Esophagus (tissue), 2 donors: Measurements from ENCODE around the gene ZNF217. TPM values are rescaled to one million over a fixed set of nuclear protein-coding genes. Genes with fewer than 3 reads are reported as not detected.
"Not testable (repeated sequence)": the region's sequence is repeated elsewhere in the genome, so short reads cannot be mapped to it uniquely, and the experiment has no call there.

ENCODE experiments used
- H3K27ac ChIP-seq, 2 donors: one replicate each; pipeline ENCODE4 v1.5.1; 2013; ENCODE audit warnings: low read depth in 2 of 2, mild to moderate bottlenecking in 2 of 2, inconsistent platforms in 1 of 2, low read length in 1 of 2, moderate library complexity in 1 of 2
- H3K27me3 ChIP-seq, 2 donors: one replicate each; pipeline ENCODE4 v1.6.1; 2013; ENCODE audit warnings: low read length in 2 of 2, control low read depth in 1 of 2, mild to moderate bottlenecking in 1 of 2; ENCODE audit not compliant: insufficient read depth in 2 of 2, control insufficient read depth in 1 of 2
- H3K36me3 ChIP-seq, 2 donors: one replicate each; pipeline ENCODE4 v1.6.1; 2013; ENCODE audit warnings: low read length in 1 of 2; ENCODE audit not compliant: control insufficient read depth in 2 of 2, insufficient read depth in 2 of 2
- H3K4me1 ChIP-seq, 2 donors: one replicate each; pipeline ENCODE4 v1.6.1; 2013; ENCODE audit warnings: low read length in 1 of 2; ENCODE audit not compliant: control insufficient read depth in 2 of 2, insufficient read depth in 2 of 2
- H3K4me3 ChIP-seq, 2 donors: one replicate each; pipeline ENCODE4 v1.5.1; 2013; ENCODE audit warnings: low read length in 2 of 2, mild to moderate bottlenecking in 2 of 2, low read depth in 1 of 2, moderate library complexity in 1 of 2
- H3K9me3 ChIP-seq, 2 donors: one replicate each; pipeline ENCODE4 v1.6.1; 2013; ENCODE audit warnings: mild to moderate bottlenecking in 2 of 2, low read depth in 1 of 2, low read length in 1 of 2, moderate library complexity in 1 of 2; ENCODE audit not compliant: control insufficient read depth in 2 of 2, insufficient read depth in 1 of 2
- WGBS, 2 donors: extraction: QIAGEN DNeasy Blood & Tissue Kit; methylation state at CpG; one replicate each; pipeline ENCODE4 v1.1.7; 2013; 5-methylcytosine and 5-hydroxymethylcytosine counted together
- polyA plus RNA-seq, 2 donors: library from polyadenylated mRNA; stranded (reverse); fragments of 200-250 nt; gene quantifications; one replicate each; pipeline ENCODE4 v1.2.3, GENCODE V29; 2013
- donor health status: healthy with polysubstance abuse.
- donor health status: Bipolar disorder and iron deficiency.

ZNF217 gene
- polyA plus RNA-seq, 2 donors: 8.2 to 9.0 TPM

GRCh38 chr20:53574259-53574789, 19.3 kb downstream of the ZNF217 start:
- Histone ChIP-seq H3K9me3 (no peaks in the 10 kb centered on the region), H3K27ac (no peak overlapping the region), H3K4me3 (no peak overlapping the region), H3K4me1 (no peaks in the 10 kb centered on the region), H3K27me3 (no peaks in the 10 kb centered on the region), H3K36me3 (peaks cover 5 to 27% of the 10 kb centered on the region in 2 donors)
- 85 to 88% methylated on average over 14 of the region's 14 CpGs for WGBS, 2 donors

DNA sequence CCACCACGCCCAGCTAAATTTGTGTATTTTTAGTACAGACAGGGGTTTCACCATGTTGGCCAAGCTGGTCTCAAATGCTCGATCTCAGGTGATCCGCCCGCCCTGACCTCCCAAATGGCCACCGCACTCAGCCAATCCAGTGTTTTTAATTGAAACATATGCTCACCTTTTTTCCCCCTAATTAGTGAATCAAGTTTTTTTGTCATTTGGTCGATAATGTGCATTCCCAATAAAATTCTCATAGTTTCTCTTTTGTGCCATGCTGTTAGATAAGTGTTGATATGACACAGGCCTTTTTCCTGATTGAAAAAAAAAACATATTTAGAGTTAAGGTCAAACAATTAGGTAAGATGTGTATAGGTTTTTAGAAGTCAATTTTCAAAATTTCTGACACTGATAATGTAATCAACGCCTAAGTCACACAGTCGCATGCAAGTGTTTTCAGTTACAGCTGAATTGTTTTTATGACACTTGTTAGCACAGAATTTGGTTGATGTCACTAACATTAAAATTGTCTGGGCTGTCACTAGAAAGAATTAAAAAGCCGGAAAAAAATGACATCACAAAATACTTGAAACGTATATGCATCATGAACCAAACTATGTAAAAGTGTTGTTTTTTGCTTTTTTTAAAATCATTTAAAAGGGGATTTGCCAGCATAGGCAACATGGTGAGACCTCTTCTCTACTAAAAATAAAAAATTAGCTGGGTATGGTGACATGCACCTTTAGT, 21.9 kb downstream of the ZNF217 start:
- Histone ChIP-seq H3K4me3 (no peak overlapping the region), H3K27me3 (no peaks in the 10 kb centered on the region), H3K4me1 (no peaks in the 10 kb centered on the region), H3K27ac (no peak overlapping the region), H3K36me3 (peaks cover 8 to 30% of the 10 kb centered on the region in 2 donors), H3K9me3 (no peaks in the 10 kb centered on the region)
- 92 to 96% methylated on average over 10 of the region's 10 CpGs for WGBS, 2 donors

DNA sequence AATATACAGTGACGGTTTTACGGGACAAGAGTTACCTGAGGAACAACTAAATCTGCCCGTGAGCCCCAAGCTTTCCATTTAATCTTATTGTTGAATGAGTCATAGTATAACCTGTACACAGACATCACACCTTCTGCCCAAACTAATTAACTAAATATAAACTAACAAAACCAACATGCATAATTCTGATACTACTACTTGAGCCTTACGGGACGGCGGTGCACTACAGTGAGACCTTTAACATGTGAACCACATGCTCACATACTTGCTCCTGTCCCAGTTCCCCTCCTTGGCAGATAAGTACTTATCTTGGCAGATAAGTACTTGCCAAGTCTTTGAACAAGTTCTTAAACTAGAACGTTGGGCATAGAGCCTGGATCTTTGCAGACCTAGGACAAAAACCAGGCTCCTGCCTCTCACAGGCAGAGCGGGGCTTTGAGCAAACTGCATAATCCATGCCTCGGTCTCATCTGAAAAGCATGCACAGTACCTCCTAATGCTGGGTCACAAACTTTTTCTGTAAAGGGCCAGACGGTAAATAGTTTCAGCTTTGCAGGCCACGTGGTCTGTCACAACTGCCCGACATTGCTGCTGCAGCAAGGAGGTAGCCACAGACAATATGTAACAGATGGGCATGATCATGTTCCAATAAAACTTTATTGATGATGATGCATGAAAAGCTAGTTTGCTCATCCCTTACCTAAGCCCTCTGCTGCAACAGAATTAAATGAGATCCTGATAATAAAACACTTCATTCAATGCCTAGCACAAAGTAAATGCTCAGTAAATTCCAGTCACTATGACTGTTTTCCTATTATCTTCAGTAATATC, 23.0 kb downstream of the ZNF217 start:
- Histone ChIP-seq H3K27ac (no peak overlapping the region), H3K27me3 (no peaks in the 10 kb centered on the region), H3K4me1 (no peaks in the 10 kb centered on the region), H3K9me3 (no peaks in the 10 kb centered on the region), H3K4me3 (no peak overlapping the region), H3K36me3 (peaks cover 6 to 25% of the 10 kb centered on the region in 2 donors)
- WGBS, 2 donors: 53 to 64% methylated on average over 12 of the region's 12 CpGs

GRCh38 chr20:53569606-53570307, 23.9 kb downstream of the ZNF217 start:
- 91 to 93% methylated on average over 7 of the region's 7 CpGs for WGBS, 2 donors
- H3K27me3 ChIP-seq: no peaks in the 10 kb centered on the region
- H3K36me3 ChIP-seq: peaks cover 6 to 18% of the 10 kb centered on the region in 2 donors
- no peak overlapping the region for H3K4me3 ChIP-seq
- peaks cover 0 to 2% of the 10 kb centered on the region in 2 donors for H3K4me1 ChIP-seq
- no peaks in the 10 kb centered on the region for H3K9me3 ChIP-seq
- H3K27ac ChIP-seq: no peak overlapping the region

- WGBS, 2 donors: 94 to 99% methylated on average over 2 of the region's 2 CpGs
- Histone ChIP-seq H3K36me3 (peaks cover 6 to 13% of the 10 kb centered on the region in 2 donors), H3K27ac (no peak overlapping the region), H3K4me3 (no peak overlapping the region), H3K9me3 (no peaks in the 10 kb centered on the region), H3K4me1 (peaks cover 0 to 2% of the 10 kb centered on the region in 2 donors), H3K27me3 (no peaks in the 10 kb centered on the region)
These were observed 24.6 kb downstream of the ZNF217 start for GRCh38 chr20:53569005-53569404.

- WGBS, 2 donors: 90% methylated on average over 8 of the region's 8 CpGs
- peaks cover 6 to 11% of the 10 kb centered on the region in 2 donors for H3K36me3 ChIP-seq
These were observed 25.3 kb downstream of the ZNF217 start for GRCh38 chr20:53568351-53568750.

DNA sequence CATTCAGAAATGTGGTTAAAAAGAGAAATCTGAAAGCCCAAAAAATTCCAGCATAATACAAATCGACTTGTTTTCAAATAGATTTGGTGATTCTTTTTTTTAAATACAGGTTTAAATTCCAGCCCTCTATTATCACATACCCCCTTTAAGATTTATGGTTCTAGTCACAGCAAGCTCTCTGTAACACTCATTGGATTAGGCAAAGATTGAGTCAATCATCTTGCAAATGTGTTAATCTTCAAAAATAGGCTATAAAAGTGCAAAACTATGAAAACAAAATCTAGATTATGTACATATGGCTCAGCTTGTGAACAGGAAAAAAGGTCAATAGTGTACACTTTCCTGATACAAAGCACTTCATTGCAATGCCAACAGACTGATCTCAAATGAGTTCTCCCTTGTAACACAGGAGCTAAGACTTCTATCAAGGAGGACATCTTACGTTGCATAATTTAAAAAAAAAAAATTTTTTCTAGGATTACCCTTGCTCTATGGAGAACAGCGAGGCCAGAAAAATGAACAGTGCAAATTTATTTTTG, 26.2 kb downstream of the ZNF217 start:
- no peak overlapping the region for H3K4me3 ChIP-seq
- H3K9me3 ChIP-seq: no peaks in the 10 kb centered on the region
- no peak overlapping the region for H3K27ac ChIP-seq
- no peaks in the 10 kb centered on the region for H3K27me3 ChIP-seq
- H3K36me3 ChIP-seq: peaks cover 6 to 11% of the 10 kb centered on the region in 2 donors
- WGBS, 2 donors: 93% methylated on average over 3 of the region's 3 CpGs
- H3K4me1 ChIP-seq: peaks cover 0 to 2% of the 10 kb centered on the region in 2 donors

More at GRCh38 chr20:53568351-53568750, 25.3 kb downstream of the ZNF217 start:
- H3K27ac ChIP-seq: no peak overlapping the region
- no peaks in the 10 kb centered on the region for H3K9me3 ChIP-seq
- no peaks in the 10 kb centered on the region for H3K27me3 ChIP-seq
- no peak overlapping the region for H3K4me3 ChIP-seq
- peaks cover 0 to 2% of the 10 kb centered on the region in 2 donors for H3K4me1 ChIP-seq

GRCh38 chr20:53566623-53567022, 27.0 kb downstream of the ZNF217 start:
- not testable (repeated sequence) for H3K9me3 ChIP-seq, H3K27me3 ChIP-seq, H3K36me3 ChIP-seq, H3K4me1 ChIP-seq, H3K4me3 ChIP-seq, H3K27ac ChIP-seq
- WGBS, 2 donors: 95% methylated on average over 9 of the region's 9 CpGs

DNA sequence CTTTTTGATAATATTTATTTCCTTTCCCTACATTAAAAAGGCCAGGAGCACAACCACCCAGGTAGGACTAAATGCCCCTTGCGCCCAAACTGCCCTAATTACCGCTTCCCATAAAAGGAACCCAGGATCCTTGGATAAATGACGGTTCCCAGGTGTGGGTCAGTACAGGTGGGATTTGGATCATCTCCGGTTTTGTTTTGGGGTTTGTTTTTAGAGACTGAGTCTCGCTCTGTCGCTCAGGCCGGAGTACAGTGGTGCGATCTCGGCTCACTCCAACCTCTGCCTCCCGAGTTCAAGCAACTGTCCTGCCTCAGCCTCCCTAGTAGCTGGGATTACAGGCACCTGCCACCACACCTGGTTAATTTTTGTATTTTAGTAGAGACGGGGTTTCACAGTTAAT, 28.4 kb downstream of the ZNF217 start:
- peaks cover 5 to 6% of the 10 kb centered on the region in 2 donors for H3K36me3 ChIP-seq
- no peaks in the 10 kb centered on the region for H3K27me3 ChIP-seq
- no peak overlapping the region for H3K27ac ChIP-seq
- H3K4me1 ChIP-seq: peaks cover 0 to 2% of the 10 kb centered on the region in 2 donors
- H3K9me3 ChIP-seq: no peaks in the 10 kb centered on the region
- no peak overlapping the region for H3K4me3 ChIP-seq
- 97 to 98% methylated on average over 11 of the region's 11 CpGs for whole genome bisulfite sequencing, 2 donors
